Bronchial epithelial cell (primary cell): Measurements from ENCODE around the gene SYT12. TPM values are rescaled to one million over a fixed set of nuclear protein-coding genes. Genes with fewer than 3 reads are reported as not detected.
A peak's percentile ranks its signal among the peaks of the same experiment; 100 is the strongest.

ENCODE experiments used
- DNase-seq: peaks from one replicate; pipeline ENCODE4 v3.0.0-alpha.2; 2010; ENCODE audit warnings: low read depth
- FAIRE-seq: peaks from 2 replicates; lab custom pipeline; 2011; peaks lifted over from hg19 to GRCh38; lab: Jason Lieb, UNC
- H3K27me3 ChIP-seq: 2 replicates; pipeline ENCODE4 v1.5.1; 2011; ENCODE audit warnings: low read length; ENCODE audit not compliant: control insufficient read depth, insufficient read depth
- H3K36me3 ChIP-seq: 2 replicates; pipeline ENCODE4 v1.5.1; 2011; ENCODE audit warnings: low read length; ENCODE audit not compliant: control insufficient read depth, insufficient read depth
- H3K4me3 ChIP-seq: 2 replicates; pipeline ENCODE4 v1.5.1; 2011; ENCODE audit warnings: mild to moderate bottlenecking, low read depth, low read length, control low read depth
- total RNA-seq: library from RNA; depleted of rRNA; stranded (reverse); fragments of >200 nt; gene quantifications from 2 replicates; pipeline ENCODE4 v1.2.1, GENCODE V29; 2014
- TF ChIP-seq, protein P1 (sequence below): IDR thresholded peaks from 2 replicates; pipeline ENCODE4 v1.5.1; 2011; ENCODE audit warnings: mild to moderate bottlenecking, moderate library complexity, low read length, control low read depth, inconsistent platforms; ENCODE audit not compliant: insufficient read depth, severe bottlenecking

The SYT12 gene
- total RNA-seq, 1 donor from 2014 or later, result 2.9 TPM

DNA sequence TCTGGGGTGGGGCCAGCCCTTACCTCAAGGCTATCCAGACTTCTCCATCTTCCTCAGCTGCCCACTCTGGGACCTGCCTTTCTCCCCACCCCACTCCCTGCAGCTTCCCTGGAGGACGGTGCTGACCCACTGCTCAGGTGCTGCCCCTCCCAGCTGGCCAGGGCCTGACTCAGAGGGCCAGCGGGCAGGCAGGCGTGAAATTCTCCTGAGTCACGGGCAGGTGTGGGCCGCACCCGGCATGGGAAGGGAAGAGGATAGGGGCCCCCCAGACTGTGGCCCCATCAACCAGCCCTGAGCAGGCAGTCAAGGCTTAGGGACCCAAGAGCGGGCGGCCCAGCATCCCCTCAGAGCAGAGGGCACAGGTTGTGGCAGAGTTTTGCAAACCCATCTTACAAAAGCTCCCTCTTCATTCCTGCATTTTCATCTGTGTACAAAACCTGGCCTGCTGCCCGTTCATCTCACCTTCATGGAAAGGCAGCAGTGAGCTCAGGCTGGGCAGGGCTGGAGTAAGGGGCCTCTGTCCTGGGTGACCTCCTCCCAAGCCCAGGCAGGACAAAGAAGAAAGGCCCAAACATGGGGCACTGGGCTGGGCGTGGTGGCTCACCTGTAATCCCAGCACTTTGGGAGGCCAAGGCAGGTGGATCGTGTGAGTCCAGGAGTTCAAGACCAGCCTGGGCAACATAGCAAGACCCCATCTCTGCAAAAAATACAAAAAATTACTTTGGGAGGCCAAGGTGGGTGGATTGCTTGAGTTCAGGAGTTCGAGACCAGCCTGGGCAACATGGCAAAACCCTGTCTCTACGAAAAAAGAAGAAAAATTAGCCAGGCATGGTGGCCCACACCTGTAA lies 39.8 kb downstream of the SYT12 start:
- DNase-seq (peak; percentile 94), FAIRE-seq (no peak)
- H3K36me3 ChIP-seq, result peaks cover 31% of the 10 kb centered on the region
- H3K4me3 ChIP-seq, result no peak overlapping the region
- TF ChIP-seq, protein P1, sequence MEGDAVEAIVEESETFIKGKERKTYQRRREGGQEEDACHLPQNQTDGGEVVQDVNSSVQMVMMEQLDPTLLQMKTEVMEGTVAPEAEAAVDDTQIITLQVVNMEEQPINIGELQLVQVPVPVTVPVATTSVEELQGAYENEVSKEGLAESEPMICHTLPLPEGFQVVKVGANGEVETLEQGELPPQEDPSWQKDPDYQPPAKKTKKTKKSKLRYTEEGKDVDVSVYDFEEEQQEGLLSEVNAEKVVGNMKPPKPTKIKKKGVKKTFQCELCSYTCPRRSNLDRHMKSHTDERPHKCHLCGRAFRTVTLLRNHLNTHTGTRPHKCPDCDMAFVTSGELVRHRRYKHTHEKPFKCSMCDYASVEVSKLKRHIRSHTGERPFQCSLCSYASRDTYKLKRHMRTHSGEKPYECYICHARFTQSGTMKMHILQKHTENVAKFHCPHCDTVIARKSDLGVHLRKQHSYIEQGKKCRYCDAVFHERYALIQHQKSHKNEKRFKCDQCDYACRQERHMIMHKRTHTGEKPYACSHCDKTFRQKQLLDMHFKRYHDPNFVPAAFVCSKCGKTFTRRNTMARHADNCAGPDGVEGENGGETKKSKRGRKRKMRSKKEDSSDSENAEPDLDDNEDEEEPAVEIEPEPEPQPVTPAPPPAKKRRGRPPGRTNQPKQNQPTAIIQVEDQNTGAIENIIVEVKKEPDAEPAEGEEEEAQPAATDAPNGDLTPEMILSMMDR, result no peak
- no peaks in the 10 kb centered on the region for H3K27me3 ChIP-seq

DNA sequence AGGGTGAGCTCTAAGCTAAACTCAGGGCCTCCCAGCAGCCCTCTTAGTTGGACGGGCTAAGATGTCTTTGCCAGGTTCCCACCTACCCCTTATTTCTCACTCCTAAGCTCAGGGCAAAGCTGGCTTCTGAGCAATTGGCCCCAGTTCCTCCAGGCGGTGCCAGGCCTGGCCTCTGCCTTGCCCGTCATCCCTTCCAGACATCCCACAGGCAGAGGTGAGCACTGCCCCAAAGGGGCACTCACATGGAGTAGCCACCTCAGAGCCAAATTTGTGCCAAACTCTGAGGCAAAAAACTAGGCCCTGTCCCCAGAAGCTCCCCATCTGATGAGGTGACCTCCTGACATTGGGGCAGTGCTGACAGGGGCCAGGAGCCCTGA lies 43.4 kb downstream of the SYT12 start:
- TF ChIP-seq, protein P1, result no peak

DNA sequence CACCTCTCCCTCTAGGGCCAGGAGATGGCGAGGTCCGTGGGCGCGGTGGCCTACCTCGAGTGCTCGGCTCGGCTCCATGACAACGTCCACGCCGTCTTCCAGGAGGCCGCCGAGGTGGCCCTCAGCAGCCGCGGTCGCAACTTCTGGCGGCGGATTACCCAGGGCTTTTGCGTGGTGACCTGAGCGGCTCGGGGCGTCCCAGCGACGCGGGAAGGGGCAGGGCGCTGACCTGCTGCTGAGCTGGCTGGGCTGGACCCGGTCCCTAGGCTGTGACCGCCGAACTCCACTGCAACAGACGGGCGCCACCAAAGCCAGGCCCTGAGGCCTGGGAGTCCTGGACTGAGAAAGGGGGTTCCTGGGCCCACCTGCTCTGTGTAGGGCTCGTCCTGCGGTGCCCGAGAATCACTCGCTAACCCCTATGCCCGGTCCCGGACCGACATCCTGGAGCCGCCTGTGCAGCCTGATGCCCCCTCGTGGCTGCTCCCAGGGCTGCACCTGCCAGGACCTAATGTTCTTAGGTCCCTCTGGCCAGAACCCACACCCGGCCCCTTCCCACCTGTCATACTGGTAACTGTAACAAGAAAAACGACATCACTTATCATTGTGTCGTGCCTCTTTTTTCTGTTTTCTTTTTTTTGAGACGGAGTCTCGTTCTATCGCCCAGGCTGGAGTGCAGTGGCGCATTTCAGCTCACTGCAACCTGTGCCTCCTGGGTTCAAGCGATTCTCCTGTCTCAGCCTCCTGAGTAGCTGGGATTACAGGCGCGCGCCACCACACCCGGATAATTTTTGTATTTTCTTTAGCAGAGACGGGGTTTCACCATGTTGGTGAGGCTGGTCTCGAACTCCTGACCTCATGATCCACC lies 48.7 kb downstream of the SYT12 start:
- TF ChIP-seq, protein P1, result peak; percentile 82
- H3K4me3 ChIP-seq, result no peak overlapping the region

More for the DNA sequence above, 43.4 kb downstream of the SYT12 start:
- no peak overlapping the region for H3K4me3 ChIP-seq
- FAIRE-seq (no peak), DNase-seq (no peak)
- H3K27me3 ChIP-seq, result no peaks in the 10 kb centered on the region
- H3K36me3 ChIP-seq, result peaks cover 29% of the 10 kb centered on the region

DNA sequence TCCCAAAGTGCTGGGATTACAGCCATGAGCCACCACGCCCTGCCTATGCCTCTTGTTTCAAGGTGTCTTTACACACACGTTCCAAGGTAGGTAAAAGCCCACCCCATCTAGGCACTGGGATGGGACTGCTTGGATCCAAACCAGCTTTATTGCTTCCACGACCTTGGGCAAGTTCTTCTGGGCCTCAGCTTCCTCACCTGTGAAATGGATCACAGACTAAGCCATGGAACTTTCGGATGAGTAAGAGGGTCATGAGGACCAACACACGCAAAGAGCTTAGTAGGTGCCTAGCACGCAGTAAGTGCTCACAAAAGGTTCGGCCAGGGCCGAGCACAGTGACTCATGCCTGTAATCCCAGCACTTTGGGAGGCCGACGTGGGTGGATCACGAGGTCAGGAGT lies 49.4 kb downstream of the SYT12 start:
- no peaks in the 10 kb centered on the region for H3K27me3 ChIP-seq
- TF ChIP-seq, protein P1, result no peak
- FAIRE-seq, result no peak
- DNase-seq, result no peak
- H3K4me3 ChIP-seq, result no peak overlapping the region
- H3K36me3 ChIP-seq, result peaks cover 17% of the 10 kb centered on the region

More for the DNA sequence above, 48.7 kb downstream of the SYT12 start:
- no peak for DNase-seq
- H3K27me3 ChIP-seq, result no peaks in the 10 kb centered on the region
- no peak for FAIRE-seq
- peaks cover 23% of the 10 kb centered on the region for H3K36me3 ChIP-seq

DNA sequence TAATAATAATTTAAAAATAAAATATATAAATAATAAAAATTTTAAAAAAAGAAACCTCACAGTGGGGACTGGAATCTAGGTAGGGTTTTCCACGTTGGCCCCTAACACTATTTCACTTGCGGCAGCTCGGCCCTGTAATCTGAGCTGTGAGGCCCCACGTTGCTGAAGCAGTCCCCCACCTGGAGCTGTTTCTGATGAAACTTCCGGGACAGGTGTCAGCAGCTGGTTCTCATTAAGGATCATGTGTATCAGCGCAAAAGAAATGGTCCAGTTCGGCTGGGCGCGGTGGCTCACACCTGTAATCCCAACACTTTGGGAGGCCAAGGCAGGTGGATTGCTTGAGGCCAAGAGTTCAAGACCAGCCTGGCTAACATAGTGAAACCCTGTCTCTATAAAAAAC lies 51.0 kb downstream of the SYT12 start:
- Histone ChIP-seq H3K27me3 (no peaks in the 10 kb centered on the region), H3K4me3 (no peak overlapping the region), H3K36me3 (peaks cover 14% of the 10 kb centered on the region)
- no peak for DNase-seq
- FAIRE-seq, result no peak
- TF ChIP-seq, protein P1, result no peak
